Liver (tissue), 9 donors: ENCODE data around the gene PRPF18. TPM values are rescaled to one million over a fixed set of nuclear protein-coding genes. Genes with fewer than 3 reads are reported as not detected.

ENCODE experiments used
- DNase-seq: peaks from one replicate; pipeline ENCODE4 v3.0.0-alpha.2; 2017; ENCODE audit warnings: low spot score
- H3K27ac ChIP-seq, 2 donors: one replicate each; pipeline ENCODE4 v1.7.0; 2013; ENCODE audit warnings: inconsistent platforms in 2 of 2, low read length in 2 of 2, control low read depth in 1 of 2, low read depth in 1 of 2, mild to moderate bottlenecking in 1 of 2
- H3K27me3 ChIP-seq, 4 donors: one replicate each; pipeline versions ENCODE4 v1.6.1 to v1.7.0; 2013; ENCODE audit warnings: low read length in 3 of 4, inconsistent platforms in 1 of 4, mild to moderate bottlenecking in 1 of 4, moderate library complexity in 1 of 4; ENCODE audit not compliant: control insufficient read depth in 4 of 4, insufficient read depth in 4 of 4
- H3K36me3 ChIP-seq, 4 donors: one replicate each; pipeline versions ENCODE4 v1.6.1 to v1.7.0; 2013; ENCODE audit warnings: low read length in 3 of 4, mild to moderate bottlenecking in 3 of 4, low read depth in 1 of 4, moderate library complexity in 1 of 4; ENCODE audit not compliant: control insufficient read depth in 4 of 4, insufficient read depth in 3 of 4
- H3K4me1 ChIP-seq, 4 donors: one replicate each; pipeline versions ENCODE4 v1.6.1 to v1.7.0; 2013; ENCODE audit warnings: low read length in 3 of 4, mild to moderate bottlenecking in 3 of 4, moderate library complexity in 1 of 4; ENCODE audit not compliant: control insufficient read depth in 4 of 4, insufficient read depth in 4 of 4
- H3K4me3 ChIP-seq, 3 donors: one replicate each; pipeline versions ENCODE4 v1.6.1 to v1.7.0; 2013; ENCODE audit warnings: low read length in 3 of 3, control low read depth in 1 of 3, low read depth in 1 of 3, mild to moderate bottlenecking in 1 of 3
- H3K9ac ChIP-seq, 2 donors: one replicate each; pipeline ENCODE4 v1.7.0; 2013; ENCODE audit warnings: low read length in 2 of 2, mild to moderate bottlenecking in 2 of 2, moderate library complexity in 2 of 2, control low read depth in 1 of 2, low read depth in 1 of 2
- H3K9me3 ChIP-seq, 4 donors: one replicate each; pipeline versions ENCODE4 v1.6.1 to v1.7.0; 2013; ENCODE audit warnings: low read length in 3 of 4; ENCODE audit not compliant: control insufficient read depth in 4 of 4
- CTCF ChIP-seq: fragments of 150-350 bp; IDR thresholded peaks from 2 replicates; pipeline ENCODE4 v1.5.1; 2017; ENCODE audit warnings: improper control_type of control experiment, low read depth, low read length; ENCODE audit not compliant: missing input control
- EGR1 ChIP-seq, 2 donors: IDR thresholded peaks; 2 replicates each; pipeline ENCODE4 v1.6.1; 2016 to 2018; ENCODE audit warnings: antibody characterized with exemption in 2 of 2, low read depth in 2 of 2
- FOXA1 ChIP-seq: IDR thresholded peaks from 2 replicates; pipeline ENCODE4 v1.6.1; 2016; ENCODE audit warnings: antibody characterized with exemption
- FOXA2 ChIP-seq: IDR thresholded peaks from 2 replicates; pipeline ENCODE4 v1.6.1; 2016; ENCODE audit warnings: antibody characterized with exemption
- HNF4A ChIP-seq, 2 donors: conservative IDR thresholded peaks; 2 replicates each; pipeline ENCODE4 v1.6.1; 2016; ENCODE audit warnings: antibody characterized with exemption in 2 of 2, mild to moderate bottlenecking in 2 of 2
- HNF4G ChIP-seq: IDR thresholded peaks from 2 replicates; pipeline ENCODE4 v1.6.1; 2016; ENCODE audit warnings: antibody characterized with exemption
- JUND ChIP-seq, 2 donors: IDR thresholded peaks; 2 replicates each; pipeline ENCODE4 v1.6.1; 2016; ENCODE audit warnings: antibody characterized with exemption in 2 of 2
- MAX ChIP-seq: IDR thresholded peaks from 2 replicates; pipeline ENCODE4 v1.6.1; 2016; ENCODE audit warnings: antibody characterized with exemption
- NR2F2 ChIP-seq: IDR thresholded peaks from 2 replicates; pipeline ENCODE4 v1.6.1; 2016; ENCODE audit warnings: antibody characterized with exemption
- REST ChIP-seq: IDR thresholded peaks from 2 replicates; pipeline ENCODE4 v1.6.1; 2016; ENCODE audit warnings: antibody characterized with exemption, mild to moderate bottlenecking
- RXRA ChIP-seq, 2 donors: IDR thresholded peaks; 2 replicates each; pipeline ENCODE4 v1.6.1; 2017 to 2018; ENCODE audit warnings: antibody characterized with exemption in 2 of 2, mild to moderate bottlenecking in 1 of 2
- SP1 ChIP-seq: IDR thresholded peaks from 2 replicates; pipeline ENCODE4 v1.6.1; 2018; ENCODE audit warnings: antibody characterized with exemption, mild to moderate bottlenecking
- TAF1 ChIP-seq: conservative IDR thresholded peaks from 2 replicates; pipeline ENCODE4 v1.6.1; 2016; ENCODE audit warnings: antibody characterized with exemption, mild to moderate bottlenecking
- YY1 ChIP-seq: IDR thresholded peaks from 2 replicates; pipeline ENCODE4 v1.6.1; 2016; ENCODE audit warnings: antibody characterized with exemption, mild to moderate bottlenecking
- ZBTB33 ChIP-seq: IDR thresholded peaks from 2 replicates; pipeline ENCODE4 v1.6.1; 2016; ENCODE audit warnings: antibody characterized with exemption
- WGBS: extraction: QIAGEN DNeasy Blood & Tissue Kit; methylation state at CpG from one replicate; pipeline ENCODE4 v1.1.7; 2013; 5-methylcytosine and 5-hydroxymethylcytosine counted together
- polyA plus RNA-seq, 2 donors: library from polyadenylated mRNA; stranded (reverse) in 1 of 2; unstranded in 1 of 2; fragments of 200-250 nt in 1 of 2; fragments of >200 nt in 1 of 2; fragmentation: Nextera tagmentation in 1 of 2; extraction: Ambion mirVana in 1 of 2; gene quantifications; one replicate each; pipeline versions ENCODE4 v1.2.1 to v1.2.3, GENCODE V29; 2013 to 2015
- total RNA-seq, 2 donors: library from RNA; depleted of rRNA; stranded (reverse); fragments of >200 nt; gene quantifications; one replicate each; pipeline ENCODE4 v1.2.3, GENCODE V29; 2014
- donor health status: healthy.
- donor health status: healthy.
- donor health status: healthy.
- donor health status: healthy.
- donor health status: healthy.

The PRPF18 gene
- total and polyA plus RNA-seq, 4 donors = 10.0 to 28.3 (median 14.5) TPM

GRCh38 chr10:13665516-13666262 is 78.9 kb downstream of the PRPF18 start:
- no peak for DNase-seq

More at GRCh38 chr10:13665516-13666262, 78.9 kb downstream of the PRPF18 start:
- no peak for TF ChIP-seq HNF4A (conservative IDR thresholded peaks at IDR 0.05)
- TF ChIP-seq NR2F2 = no peak
- no peak for TF ChIP-seq JUND (IDR thresholded peaks at IDR 0.05)
- no peak for TF ChIP-seq SP1
- TF ChIP-seq TAF1 = no peak
- no peak for TF ChIP-seq HNF4G
- TF ChIP-seq EGR1 (IDR thresholded peaks at IDR 0.05; ENCODE audit: low read depth in 2 of 2) = no peak
- no peak for TF ChIP-seq ZBTB33
- TF ChIP-seq RXRA (IDR thresholded peaks at IDR 0.05) = no peak
- no peak for TF ChIP-seq FOXA2
- no peak for TF ChIP-seq FOXA1
- TF ChIP-seq CTCF = no peak
- TF ChIP-seq REST = no peak
- TF ChIP-seq YY1 = no peak
- TF ChIP-seq MAX = no peak
- H3K27me3 ChIP-seq = no peaks in the 10 kb centered on the region
- peaks cover 3 to 14% (median 5%) of the 10 kb centered on the region in 4 donors for H3K4me1 ChIP-seq
- no peaks in the 10 kb centered on the region for H3K9me3 ChIP-seq
- no peak overlapping the region for H3K27ac ChIP-seq
- 88% methylated on average over 20 of the region's 20 CpGs for WGBS
- no peak overlapping the region for H3K9ac ChIP-seq
- H3K4me3 ChIP-seq = no peak overlapping the region
- peaks cover 0 to 39% (median 23%) of the 10 kb centered on the region in 4 donors for H3K36me3 ChIP-seq
